ENCODE results near the gene ERMARD.

The ERMARD gene

DNA sequence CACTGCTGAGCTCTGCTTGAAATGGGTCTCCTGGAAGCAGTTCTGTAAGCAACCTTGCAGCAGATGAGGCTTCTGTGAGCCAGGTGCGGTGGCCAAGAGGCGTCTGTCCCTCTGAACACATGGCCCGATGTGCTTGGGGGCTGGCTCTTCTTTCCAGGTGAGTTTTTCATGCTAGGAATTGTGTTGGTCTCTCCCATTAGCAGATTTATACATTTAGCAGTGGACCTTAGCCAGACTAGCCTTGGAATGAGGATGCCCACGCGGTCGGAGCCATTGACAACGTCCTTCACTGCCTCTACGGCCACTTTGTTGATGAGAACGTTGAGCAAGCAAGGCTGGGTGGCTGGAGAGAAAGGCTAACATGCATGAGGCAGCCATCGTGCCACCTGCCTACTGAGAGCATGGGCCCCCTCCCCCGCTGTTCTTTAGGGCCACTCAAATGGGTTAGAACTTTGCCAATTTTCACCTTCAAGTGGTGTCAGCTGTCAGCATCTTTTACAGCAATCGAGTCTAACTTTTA, 33.5 kb downstream of the ERMARD start:
- no peak for DNase-seq

DNA sequence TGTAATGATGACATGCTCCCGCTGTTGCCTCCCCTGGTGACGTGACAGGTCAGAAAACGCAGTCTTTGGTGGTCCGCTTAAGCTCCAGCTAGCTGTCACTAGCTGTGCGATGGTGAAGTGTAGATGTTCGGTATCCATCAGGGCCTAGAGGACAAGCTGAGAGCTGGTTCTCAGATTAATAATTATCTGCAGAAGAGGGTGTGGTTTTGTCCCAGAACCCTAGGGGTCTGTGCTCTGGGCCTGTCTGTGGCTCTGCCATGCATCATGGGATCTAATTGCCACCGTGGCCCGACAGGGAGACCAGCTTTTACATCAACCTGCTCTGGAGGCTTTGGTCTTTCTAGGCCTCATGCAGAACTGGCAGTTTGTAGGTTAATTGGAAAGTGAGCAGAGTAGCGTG, 34.1 kb downstream of the ERMARD start:
- DNase-seq = no peak

DNA sequence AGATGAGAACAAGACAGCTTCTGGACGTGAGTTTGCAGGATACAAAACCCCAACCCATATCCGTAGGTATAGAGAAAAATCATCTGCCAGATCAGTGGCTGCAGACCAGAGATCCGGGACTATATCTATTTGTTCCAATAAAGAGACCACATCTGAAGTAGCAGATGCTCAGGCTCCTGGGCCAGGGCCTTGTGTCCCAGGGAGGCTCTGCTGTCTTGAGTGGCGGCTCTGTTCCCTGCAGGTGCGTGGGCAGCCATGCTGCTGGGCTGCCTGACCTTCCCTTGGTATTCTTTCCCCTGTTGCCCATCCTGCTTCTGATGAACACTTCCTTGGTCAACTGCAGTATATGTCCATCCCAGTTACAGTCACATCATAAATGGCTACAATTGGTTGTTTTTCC, 34.9 kb downstream of the ERMARD start:
- DNase-seq = no peak

DNA sequence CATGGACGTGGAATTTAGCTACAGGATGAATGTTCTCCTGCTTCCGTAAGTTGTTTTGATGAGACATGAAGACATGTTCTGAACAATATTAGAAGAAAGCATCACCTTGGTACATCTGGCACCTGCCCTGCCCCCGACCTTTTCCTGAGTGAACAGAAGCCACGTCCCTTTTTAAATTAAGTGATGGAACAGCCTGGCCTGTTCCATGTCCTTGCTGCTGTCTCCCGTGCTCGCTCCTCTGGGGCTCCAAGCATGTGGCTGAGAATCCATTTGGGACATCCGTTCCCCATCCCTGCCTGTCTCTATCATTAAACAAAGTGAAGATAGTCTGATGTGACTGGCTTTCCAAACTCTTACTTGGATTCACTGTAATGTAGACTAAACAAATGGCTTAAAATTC, 36.4 kb downstream of the ERMARD start:
- no peak for DNase-seq

DNA sequence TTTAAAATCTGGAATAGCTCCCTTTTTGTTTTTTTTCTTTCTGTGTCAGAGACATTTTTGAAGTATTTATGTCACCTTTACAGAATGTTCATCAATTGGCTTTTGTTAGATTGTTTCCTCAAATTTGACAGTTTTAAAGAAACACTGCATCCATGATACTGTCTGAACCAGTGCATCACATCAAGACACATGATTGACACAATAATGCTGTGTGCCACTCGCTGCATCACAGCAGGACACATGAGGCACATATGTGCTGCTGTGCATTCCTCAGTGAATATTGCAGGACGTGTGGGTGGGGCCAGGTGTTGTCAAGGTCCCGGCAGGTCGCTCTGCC, 37.4 kb downstream of the ERMARD start:
- DNase-seq = no peak

DNA sequence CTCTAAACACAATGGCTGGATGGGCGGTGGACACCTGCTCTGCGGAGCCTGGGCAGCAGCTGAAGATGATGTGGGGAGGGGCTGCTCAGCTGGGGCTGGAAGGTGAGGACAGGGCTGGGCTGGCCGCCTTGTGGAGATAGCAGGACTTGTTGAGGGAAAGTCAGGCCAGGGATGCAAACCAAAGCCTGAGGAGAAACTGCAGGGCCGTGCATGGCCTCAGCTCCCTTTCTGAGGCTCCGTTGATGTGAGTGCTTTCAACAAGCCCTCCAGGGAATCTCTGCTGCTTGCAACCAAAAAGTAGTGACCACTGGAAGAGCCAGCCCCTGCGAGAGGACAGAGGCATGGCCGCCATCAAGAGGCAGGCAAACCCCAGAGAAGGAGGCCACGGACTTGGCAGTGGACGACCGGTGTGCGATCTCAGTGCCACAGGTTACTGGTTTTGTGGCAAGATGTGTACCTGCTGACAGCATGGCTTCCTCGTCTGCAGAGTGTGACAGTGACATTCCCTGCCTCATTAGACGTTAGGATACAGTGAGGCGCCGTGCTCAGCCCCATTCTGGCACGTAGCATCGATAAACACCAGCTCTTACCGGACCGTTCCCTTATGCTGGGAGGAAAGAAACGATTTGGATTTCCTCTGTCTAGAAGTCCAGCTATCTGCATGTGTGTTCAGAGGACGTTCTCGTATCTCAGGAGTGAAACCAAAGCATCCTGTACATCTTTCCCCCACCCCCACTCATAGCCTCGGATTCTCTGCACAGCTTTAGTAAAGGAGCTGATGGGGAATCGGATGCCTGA, 37.9 kb downstream of the ERMARD start:
- no peak for DNase-seq

DNA sequence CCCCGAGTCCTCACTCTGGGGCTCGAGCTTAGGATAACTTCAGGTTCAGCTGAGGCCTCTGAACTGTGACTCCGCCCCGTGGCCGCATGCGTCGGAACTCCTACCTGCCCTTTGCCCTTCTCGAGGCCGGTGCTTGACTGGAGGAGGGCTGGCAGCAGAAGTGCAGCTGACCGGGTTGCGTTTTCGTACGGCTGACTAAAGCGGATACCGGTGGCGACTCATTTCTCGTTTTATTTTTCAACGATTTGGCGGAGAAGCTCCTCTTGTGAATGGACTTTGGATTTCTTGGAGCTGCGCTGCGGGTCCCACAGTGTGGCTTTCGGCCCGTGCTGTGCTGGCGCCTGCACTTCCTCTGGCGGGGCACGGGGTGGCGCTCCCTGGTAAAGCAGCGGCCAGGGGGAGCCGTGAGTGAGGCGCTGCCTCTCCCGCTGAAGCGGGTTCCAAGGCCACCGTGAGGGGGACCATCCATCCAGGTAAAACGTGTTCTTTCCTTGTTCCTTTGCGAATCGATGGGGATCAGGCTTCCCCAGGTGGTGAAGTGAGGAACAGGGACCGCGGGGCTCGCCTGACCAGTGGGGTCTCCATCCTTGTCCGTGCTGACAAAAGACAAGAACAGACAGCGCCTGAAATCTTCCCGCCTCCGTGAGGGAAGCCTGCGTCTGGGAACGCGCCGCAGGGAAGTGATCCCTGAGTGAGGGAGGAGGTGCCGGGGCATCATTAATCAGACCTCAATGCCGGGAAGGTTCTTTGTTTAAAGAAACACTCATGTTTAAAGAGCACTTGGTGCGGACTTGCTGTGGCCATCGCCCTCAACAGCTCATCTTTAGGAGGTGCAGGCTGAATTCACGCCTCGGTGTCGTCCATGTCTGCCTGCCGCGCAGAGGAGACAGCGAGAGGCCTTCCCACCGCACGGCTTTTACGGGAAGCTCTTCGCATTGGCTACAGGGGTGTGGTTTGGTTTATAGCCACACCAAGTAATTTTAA, 38.8 kb downstream of the ERMARD start:
- DNase-seq = peak; percentile 18

DNA sequence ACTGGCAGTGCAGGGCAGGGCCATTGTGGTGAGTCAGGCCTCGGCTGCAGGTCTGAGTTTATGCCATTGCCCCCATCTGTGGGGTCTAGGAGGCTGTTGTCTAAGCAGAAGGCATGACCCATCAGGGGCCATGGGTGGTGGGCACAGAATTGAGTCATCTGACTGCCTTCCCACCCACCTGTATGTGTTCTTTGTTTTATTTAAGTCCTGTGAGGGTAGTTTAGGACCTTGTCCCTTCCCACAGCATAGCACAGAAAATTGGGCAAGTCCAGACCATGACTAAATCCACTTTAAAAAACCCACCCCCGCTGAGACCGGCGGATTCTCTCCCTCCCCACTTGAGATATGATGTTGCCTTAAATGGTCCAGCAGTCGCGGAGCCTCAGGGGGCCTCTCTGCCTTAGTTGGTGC, 40.3 kb downstream of the ERMARD start:
- no peak for DNase-seq

DNA sequence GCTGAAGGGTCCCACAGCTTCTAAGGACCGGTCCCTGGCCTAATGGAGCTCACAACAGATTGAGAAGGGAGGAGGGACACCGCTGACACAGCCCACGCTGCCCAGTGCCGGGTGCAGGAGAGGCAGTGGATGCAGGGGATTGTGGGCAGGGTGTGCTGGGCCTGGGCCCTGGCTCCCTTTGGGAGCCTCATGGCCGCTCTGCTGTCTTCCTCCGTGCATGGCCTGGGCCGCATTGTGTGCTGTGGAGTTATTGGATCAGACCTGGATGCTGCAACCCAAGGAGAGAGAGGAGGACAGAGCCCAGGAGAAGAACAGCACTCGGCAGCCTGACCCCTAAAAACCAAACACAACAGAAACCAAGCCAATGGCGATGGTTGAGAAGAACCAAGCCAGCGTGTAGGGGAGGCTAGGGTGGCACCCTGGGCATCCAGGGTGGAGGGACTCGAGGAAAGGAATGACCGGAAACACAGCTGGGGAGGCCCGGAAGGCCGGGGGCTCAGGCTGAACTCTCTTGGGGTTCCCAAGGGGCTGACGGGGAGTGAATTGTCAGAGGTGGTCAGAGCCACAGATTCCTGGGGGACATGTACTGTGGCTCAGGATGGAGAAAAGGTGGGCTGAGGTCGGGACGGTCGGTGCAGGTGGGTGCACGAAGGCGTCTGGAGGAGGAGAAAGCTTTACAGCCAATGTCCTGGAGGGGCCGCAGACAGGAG, 41.0 kb downstream of the ERMARD start:
- no peak for DNase-seq

DNA sequence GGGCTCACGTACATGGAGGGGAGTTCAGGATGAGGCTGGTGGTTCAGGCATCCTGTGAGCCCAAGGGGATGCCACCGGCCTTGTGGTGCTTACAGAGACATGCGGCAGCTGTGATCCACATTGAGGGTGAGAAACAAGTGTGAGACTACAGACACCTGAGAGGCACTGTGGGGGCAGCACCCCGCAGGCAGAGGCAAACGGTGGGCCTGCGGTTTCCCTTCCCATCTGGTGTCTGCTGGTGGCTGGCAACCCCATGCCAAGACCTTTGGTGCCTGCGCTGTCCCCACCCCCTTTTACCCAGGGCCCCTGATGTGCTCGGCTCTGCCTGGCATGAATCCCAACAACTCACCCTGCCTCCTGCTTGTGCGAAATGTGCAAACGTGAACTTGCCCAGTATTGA, 42.0 kb downstream of the ERMARD start:
- no peak for DNase-seq

DNA sequence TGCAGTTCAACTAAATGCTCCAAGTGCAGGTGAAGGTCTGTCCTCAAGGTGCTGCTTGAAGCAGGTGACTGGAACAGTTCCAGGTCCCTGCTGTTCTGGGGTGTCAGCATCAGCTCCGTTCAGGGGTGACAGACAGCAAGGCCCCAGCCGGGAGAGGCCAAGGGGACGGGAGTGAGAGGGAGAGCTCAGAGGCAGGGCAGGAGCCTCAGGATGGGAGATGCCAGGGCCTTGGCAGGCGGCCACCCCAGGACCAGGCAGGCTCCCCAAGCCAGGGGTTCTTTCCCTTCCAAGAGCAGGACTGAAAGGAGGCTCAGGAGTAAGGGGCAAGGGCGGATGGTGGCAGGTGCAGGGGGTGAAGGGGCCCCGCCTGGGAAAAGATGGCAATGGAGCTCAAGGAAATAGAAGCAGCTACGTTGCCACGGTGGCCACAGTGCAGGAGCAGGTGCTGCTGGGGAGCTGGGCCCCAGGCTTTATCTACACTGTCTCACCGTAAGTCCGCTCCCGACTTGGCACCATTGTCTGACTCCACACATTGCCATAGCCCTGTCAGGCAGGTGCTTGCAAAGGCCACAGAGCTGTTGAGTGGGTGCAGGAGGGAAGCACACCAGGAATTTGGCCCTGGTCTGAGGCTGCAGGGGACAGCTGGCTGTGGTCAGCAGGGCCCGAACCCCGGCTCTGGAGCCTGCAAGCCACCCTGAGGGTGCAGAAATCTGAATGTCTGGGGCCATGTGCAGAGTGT, 43.1 kb downstream of the ERMARD start:
- no peak for DNase-seq

DNA sequence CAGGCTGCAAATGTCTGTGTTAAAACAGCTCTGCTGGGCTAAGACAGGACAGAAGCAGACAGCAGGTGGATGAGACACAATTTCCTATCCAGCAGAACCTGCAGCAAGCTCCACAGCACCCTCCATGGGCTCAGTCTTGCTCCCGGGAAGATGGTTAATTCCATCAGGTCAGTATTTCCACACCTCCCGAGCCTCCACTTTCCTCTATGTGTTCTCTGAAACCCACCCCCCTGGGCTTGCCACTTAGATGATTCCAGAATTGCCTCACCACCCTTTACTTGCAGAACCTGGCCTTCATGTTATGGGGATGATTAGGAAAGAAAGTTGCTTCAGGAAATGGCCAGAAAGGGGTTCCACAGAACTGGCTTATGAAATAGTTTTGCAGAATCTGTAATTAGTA, 43.8 kb downstream of the ERMARD start:
- no peak for DNase-seq

DNA sequence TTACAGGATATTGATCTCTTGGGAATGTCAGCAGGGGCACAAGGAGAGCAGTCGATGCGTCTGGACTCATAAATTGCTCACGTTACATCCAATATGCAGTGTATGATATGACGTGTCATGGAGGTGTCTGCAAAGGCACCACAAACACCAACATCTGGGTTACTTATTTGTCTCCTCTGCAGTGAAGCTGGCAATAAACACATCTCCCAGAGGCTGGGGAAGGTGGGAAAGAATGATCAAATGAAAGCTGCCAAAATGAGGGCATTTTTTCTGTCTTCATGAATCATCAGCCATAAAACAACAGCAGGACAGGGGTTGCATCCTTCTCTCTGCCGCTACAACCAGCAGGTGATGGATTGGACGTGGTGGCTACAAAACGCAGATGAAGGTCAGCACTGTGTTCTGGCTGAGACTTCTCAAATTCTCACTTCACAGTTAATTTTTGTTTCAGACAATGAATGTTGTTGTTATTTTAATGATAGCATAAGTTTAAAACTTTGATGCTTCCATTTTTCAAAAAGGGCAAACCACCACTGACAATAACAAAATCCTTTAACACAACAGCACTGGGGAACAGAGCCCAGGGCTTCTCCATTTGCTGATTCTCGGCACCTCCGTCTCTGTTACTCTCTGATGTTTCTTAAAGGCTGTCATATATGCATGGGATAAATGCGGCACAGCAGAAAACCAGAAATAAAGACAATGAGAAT, 47.5 kb downstream of the ERMARD start:
- no peak for DNase-seq

DNA sequence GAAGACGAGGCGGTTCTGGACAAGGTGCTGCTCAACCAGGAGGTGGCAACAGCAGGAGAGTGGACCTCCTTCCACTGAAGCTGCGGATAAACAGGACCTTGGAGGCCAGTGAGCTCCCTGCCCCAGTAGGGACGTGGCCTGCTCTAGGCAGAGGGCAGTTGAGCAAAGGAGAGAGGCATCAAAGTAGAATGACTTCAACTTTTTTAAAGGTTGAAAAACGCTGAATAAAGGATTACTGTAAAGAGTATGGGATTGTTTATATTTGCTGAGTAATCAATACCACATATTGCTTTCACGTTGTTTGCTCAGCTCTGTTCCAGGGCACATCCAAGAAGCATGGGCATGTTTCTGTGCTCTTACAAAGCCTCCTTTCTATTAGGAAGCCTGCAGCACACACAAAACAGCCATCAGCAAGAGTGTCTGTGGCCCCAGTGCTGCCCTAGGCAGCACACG, 48.1 kb downstream of the ERMARD start:
- no peak for DNase-seq

DNA sequence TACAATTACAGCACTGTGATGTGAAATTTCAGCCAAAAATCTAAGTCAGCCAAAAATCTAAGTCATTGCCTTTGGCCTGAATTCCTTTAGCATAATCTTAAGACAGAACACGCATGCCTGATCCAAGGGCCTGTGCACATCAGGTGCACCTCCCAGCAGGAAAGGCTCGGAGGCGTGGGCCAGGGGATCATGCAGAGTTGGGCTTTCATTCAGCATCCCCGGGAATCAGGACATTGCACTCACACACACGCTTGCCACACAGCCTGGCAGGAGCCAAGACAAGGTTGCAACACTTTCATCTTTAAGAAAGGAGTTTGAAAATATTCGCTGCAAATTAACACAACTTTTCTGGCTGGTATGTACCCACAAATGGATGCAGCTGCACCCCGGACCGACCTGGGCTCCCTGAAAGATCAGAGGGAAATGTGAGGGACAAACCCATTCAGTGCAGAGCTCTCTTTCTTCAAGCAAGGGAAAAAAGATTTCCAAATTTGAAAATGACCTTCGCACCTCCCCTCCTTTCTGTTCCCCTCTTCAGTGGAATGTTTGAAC, 48.8 kb downstream of the ERMARD start:
- DNase-seq = no peak

DNA sequence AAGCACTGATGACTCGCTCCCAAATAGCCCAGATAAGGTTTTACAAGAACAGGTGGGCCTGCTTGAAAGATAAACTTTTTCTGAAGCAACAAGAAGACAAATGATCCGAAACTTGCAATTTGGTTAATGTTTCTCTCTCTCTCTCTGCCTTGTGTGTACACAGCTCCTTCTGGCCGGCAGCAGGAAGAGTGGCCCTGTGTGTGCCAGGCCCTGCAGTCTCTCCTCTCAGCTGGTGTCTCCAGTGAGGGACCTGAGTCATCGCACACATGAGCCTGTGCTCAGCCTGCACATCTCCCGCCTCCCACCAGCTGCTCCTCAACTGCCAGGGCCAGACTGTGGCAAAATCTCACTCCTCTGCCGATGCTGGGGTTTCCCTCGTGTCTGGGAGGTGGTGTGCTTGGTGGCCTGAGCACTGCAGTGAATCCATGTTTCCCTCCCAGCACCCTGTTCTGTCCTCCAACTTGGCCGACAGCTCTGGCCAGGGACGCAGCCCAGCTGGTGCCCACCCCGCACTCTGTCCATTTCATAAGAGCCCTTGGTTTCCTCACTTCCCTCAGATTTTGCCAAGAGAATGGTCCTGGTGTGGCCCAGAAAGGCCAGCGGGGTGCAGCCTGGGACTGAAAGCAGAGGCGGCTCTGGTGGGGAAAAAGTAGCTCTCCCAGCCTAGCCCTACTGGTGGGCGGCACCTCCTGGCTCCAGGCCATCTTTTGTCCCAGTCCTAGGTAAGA, 49.4 kb downstream of the ERMARD start:
- DNase-seq = no peak

DNA sequence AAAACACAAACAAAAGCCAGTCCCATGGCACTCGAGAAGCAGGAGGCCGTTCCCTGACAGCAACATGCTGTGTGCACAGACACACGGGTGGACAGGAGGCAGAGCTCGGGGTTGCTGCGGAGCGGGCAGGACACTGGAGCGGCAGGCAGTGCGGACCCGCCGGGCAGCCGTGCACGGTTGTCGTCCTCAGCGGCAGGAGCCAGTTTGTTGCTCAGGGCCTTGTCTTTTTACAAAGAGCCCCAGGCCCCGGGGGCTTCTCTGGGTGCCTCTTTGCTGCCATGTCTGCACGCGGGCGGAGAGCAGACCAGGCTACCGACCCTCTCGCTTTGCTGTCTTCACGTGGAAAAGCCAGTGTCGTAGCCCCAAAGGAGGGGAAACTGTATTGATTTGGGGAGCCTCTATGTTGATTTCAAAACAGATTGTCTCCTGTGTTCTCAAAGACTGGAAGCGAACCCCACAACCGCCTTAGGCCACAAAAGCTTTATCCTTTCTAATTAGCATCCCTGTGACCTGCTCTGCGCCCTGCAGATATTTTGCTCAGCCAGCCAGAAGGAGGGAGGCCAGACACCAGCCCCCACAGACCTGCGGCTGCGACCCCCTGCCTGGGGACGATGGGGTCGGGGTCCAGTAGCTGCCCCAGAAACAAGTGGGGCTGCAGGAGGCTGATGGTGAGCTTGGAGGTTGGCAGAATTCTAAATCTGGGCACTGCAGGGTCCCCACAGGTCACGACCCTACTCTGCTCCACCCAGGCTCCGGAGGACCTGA, 50.2 kb downstream of the ERMARD start:
- DNase-seq = no peak

DNA sequence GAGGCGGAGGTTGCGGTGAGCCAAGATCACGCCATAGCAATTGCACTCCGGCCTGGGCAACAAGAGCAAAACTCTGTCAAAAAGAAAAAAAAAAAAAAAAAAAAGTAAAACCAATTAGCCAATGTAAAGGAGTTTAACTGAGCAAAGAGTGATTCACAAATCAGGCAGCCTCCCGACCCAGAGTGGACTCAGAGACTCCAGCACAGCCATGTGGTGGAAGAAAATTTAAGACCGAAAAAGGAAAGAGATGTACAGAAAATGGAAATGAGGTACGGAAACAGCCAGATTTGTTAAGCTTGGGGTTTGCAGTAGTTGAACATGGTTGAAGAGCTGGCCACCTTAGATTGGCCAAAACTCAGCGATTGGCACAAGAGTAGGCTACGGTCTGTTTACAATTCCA, 51.4 kb downstream of the ERMARD start:
- no peak for DNase-seq

DNA sequence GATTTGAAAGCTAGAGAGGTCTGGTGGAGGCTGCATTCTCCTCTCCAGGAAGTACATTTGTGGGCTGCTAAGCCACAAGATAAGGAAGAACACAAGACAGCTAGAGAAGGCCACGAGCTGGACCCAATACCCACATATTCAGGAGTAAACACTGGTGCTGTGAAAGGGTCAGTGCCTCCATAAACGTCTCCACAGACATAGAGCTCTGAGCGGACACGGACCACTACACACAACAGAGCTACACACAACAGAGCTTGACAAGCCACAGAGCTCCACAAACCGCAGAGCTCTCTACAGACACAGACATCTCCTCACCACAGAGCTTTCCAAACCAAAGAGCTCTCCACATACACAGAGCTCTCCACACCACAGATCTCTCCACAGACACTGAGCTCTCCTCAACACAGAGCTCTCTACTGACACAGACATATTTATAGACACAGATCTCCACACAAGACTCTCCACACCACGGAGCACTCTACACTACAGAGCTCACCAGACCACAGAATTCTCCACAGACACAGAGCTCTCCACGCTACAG, 51.9 kb downstream of the ERMARD start:
- DNase-seq = no peak

All from NCI-H524 treated with DMSO at 0.1 percent for 48 hours (cell line).